HEK293T (cell line): ENCODE measurements around the gene DMKN.

ENCODE experiments used
- CTBP1 ChIP-seq: fragments of 450-650 bp; IDR thresholded peaks from 2 replicates; pipeline ENCODE4 v1.6.1; 2016; ENCODE audit warnings: borderline replicate concordance
- FOXM1 ChIP-seq: fragments of 450-650 bp; IDR thresholded peaks from 2 replicates; pipeline ENCODE4 v1.6.1; 2017; ENCODE audit warnings: mild to moderate bottlenecking, borderline replicate concordance
- LEF1 ChIP-seq: fragments of 450-650 bp; IDR thresholded peaks from 2 replicates; pipeline ENCODE4 v1.6.1; 2017; ENCODE audit warnings: mild to moderate bottlenecking, borderline replicate concordance

- TF ChIP-seq CTBP1 (no peak), LEF1 (no peak), FOXM1 (no peak)
Measured at GRCh38 chr19:35554076-35554475, 40.6 kb upstream of the DMKN start.
